OCI-M1 (cell line): ENCODE results near the gene DEFB124.

ENCODE experiments used
- DNase-seq: peaks from one replicate; lab custom pipeline; 2025; lab: John Stamatoyannopoulos, UW

DEFB124 gene

DNA sequence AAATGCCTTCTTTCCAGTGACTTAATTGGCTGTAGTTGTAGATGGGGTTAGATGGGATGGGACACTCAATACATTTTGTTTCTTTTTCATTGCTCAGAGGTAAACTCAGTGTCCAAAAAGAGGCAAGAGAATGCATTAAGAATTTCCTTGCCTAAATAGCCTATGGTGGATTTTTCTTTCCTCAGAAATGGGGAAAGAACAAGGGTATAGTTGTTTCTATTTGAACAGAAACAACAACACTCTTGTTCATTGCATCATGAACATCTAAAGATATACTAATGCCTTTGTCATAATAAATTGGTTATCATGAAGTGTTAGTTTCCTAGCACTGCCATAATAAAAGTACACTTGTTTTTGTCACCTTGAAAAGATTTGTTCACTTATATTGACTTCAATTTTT is 49.1 kb downstream of the DEFB124 start:
- no peak for DNase-seq

DNA sequence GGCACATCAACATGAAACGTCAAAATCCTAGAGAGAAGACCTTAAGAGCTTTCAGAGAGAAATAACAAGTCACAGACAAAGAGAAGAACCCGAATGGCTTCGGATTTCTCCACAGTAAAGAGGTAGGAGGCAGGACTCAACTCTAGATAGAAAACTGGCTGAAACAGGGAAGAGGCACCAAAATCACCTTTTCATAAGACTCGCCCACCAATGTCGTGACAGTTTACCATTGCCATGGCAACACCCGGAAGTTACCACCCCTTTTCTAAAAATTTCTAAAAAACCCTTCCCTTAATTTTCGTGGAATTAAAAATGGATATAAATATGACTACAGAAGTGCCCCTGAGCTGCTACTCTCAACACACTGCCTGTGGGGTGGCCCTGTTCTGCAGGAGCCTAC is 56.6 kb downstream of the DEFB124 start:
- DNase-seq, result no peak

DNA sequence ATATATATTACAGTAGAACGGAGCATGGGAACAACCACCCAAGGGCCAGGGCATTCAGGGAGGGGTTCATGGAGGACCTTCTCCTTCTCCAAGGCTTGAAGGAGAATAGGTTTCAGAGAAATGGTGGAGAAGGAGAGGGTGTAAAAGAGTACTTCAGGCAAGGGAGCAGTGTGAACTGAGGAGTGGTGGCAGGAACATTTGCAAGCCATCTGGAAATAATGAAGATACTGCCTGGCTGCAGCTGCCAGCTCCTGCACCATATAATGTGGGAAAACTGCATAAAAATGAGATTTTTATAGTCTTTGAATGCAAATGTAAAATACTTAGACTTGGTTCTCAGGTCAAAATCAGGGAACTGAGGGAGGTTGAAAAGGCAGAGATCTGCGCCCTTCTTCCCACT is 59.3 kb downstream of the DEFB124 start:
- DNase-seq, result no peak
